Left lung (tissue), 10 donors: Measurements from ENCODE around the gene LTB4R2. TPM values are rescaled to one million over a fixed set of nuclear protein-coding genes. Genes with fewer than 3 reads are reported as not detected.

Experiments
- ATAC-seq: fragments of 200-7000 bp; cut with Tn5 transposase; one replicate; pipeline ENCODE4 v1.9.1; 2020; ENCODE audit warnings: moderate library complexity
- DNase-seq, 4 donors: peaks; one replicate each; pipeline ENCODE4 v3.0.0-alpha.2; 2013 to 2020
- H3K27ac ChIP-seq, 2 donors: fragments of 200-600 bp; sonication (generic) in 1 of 2; one replicate each; pipeline versions ENCODE4 v1.5.0 to v1.8.0; 2020 to 2021
- H3K27me3 ChIP-seq, 2 donors: fragments of 200-600 bp; sonication (generic) in 1 of 2; one replicate each; pipeline versions ENCODE4 v1.5.0 to v1.8.0; 2020 to 2021
- H3K36me3 ChIP-seq, 2 donors: fragments of 200-600 bp; sonication (generic) in 1 of 2; one replicate each; pipeline versions ENCODE4 v1.5.0 to v1.8.0; 2020 to 2021
- H3K4me1 ChIP-seq, 2 donors: fragments of 200-600 bp; one replicate each; pipeline ENCODE4 v1.8.0; 2021
- H3K4me3 ChIP-seq, 2 donors: fragments of 200-600 bp; sonication (generic) in 1 of 2; one replicate each; pipeline versions ENCODE4 v1.5.0 to v1.8.0; 2020 to 2021; ENCODE audit warnings: mild to moderate bottlenecking in 1 of 2
- H3K9me3 ChIP-seq, 2 donors: fragments of 200-600 bp; sonication (generic) in 1 of 2; one replicate each; pipeline versions ENCODE4 v1.5.0 to v1.8.0; 2020 to 2021
- intact Hi-C, 2 donors: fragments of 100-400 bp; cut with DNase I; formaldehyde crosslinking; loops; one replicate each; pipeline versions ENCODE4 v1.11.2 to v1.14.2; 2022
- polyA plus RNA-seq, 6 donors: library from polyadenylated mRNA; unstranded; fragments of 120-200 nt; gene quantifications; one replicate each; pipeline ENCODE4 v1.2.1, GENCODE V29; 2013; ENCODE audit not compliant: insufficient read length in 6 of 6
- total RNA-seq, 2 donors: library from RNA; stranded (reverse); fragmentation: NEBNext Ultra II Directional; extraction: Animal tissue kit (Norgen Biotek cat#: 25700); gene quantifications; one replicate each; pipeline ENCODE4 v1.2.1, GENCODE V29; 2021
- TF ChIP-seq, protein P1 (sequence below), 2 donors: fragments of 200-600 bp; sonication (generic) in 1 of 2; IDR thresholded peaks; one replicate each; pipeline versions ENCODE4 v1.5.0 to v1.8.0; 2021; ENCODE audit warnings: antibody characterized with exemption in 2 of 2
- donor health status: DM: no; HTN: yes; CAD: no.
- donor health status: DM: no; HTN: no; CAD: no.

LTB4R2 gene
- total and polyA plus RNA-seq, 8 donors: 4.0 to 6.3 (median 5.6) TPM

DNA sequence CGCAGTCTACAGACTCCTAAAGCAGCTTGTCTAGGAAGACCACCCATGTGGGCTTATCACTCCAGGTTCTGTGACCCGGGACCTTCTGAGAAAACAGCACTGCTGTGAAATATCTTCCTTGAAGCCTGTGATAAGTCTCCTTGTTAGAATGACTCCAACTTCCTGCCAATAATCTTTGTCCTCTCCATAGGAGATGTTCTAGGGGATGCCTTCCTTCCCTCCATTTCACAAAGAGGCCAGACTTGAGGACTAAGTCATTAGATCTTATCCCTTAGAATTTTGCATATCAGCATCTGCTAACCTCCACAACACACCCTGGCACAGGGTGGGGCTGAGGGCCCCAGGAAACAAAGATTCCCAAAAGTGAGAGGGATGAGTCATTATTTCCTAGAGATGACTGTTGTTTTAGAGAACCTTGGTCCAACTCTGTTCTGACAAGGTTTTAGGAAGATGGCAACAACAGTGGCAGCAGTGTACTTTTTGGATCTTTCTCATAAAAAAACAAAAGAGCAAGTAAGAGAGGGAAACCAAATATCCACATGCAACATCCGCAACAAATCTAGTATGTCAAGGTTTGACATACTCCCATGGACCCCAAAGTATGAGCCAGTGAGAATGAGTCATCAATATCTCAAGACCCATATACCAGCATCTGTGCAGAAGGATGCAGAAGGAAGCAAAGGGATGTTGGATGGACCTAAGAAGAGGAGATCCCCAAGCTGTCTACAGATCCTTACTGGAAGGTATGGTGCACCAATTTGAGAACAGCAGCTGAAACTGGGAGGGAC is 7.4 kb downstream of the LTB4R2 start:
- DNase-seq (no peak), ATAC-seq (no peak)
- no peaks in the 10 kb centered on the region for H3K9me3 ChIP-seq
- intact Hi-C loops: no loop called here
- peaks cover 0 to 37% of the 10 kb centered on the region in 2 donors for H3K27me3 ChIP-seq
- H3K36me3 ChIP-seq: peaks cover 0 to 42% of the 10 kb centered on the region in 2 donors
- TF ChIP-seq, protein P1, sequence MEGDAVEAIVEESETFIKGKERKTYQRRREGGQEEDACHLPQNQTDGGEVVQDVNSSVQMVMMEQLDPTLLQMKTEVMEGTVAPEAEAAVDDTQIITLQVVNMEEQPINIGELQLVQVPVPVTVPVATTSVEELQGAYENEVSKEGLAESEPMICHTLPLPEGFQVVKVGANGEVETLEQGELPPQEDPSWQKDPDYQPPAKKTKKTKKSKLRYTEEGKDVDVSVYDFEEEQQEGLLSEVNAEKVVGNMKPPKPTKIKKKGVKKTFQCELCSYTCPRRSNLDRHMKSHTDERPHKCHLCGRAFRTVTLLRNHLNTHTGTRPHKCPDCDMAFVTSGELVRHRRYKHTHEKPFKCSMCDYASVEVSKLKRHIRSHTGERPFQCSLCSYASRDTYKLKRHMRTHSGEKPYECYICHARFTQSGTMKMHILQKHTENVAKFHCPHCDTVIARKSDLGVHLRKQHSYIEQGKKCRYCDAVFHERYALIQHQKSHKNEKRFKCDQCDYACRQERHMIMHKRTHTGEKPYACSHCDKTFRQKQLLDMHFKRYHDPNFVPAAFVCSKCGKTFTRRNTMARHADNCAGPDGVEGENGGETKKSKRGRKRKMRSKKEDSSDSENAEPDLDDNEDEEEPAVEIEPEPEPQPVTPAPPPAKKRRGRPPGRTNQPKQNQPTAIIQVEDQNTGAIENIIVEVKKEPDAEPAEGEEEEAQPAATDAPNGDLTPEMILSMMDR (IDR thresholded peaks at IDR 0.05): no peak
- H3K4me1 ChIP-seq: peaks cover 19 to 70% of the 10 kb centered on the region in 2 donors
- peak overlapping the region in 1 of 2 donors; percentile 95 for H3K27ac ChIP-seq
- H3K4me3 ChIP-seq: no peak overlapping the region

DNA sequence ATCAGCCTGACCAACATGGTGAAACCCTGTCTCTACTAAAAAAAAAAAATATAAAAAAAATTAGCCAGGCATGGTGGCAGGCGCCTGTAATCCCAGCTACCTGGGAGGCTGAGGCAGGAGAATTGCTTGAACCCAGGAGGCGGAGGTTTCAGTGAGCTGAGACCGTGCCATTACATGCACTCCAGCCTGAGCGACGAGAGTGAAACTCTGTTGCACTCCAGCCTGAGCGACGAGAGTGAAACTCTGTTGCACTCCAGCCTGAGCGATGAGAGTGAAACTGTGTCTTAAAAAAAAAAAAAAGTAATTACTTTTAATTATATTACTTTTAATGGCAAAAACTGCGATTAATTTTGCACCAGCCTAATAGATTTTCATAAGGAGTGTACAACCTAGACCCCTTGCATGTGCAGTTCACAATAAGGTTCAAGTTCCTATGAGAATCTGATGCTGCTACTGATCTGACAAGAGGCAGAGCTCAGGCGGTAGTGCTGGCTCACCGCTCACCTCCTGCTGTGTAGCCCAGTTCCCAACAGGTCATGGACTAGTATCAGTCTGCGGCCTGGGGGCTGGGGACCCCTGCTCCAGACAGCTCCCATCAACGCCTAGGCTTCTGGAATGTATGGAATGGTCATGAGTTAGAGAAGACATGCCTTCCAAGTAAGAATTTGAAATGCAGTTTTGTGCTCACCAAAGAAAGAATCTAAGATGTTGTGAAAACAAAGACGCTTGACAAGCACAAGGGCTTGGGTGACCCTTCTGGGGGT is 11.5 kb downstream of the LTB4R2 start:
- DNase-seq (peak in 1 of 4 donors; percentile 30), ATAC-seq (no peak)
- TF ChIP-seq, protein P1 (IDR thresholded peaks at IDR 0.05): no peak
- intact Hi-C loops: no loop called here
- H3K27ac ChIP-seq: no peak overlapping the region
- H3K4me3 ChIP-seq: no peak overlapping the region
- H3K36me3 ChIP-seq: peaks cover 0 to 44% of the 10 kb centered on the region in 2 donors
- peaks cover 0 to 27% of the 10 kb centered on the region in 2 donors for H3K27me3 ChIP-seq
- H3K4me1 ChIP-seq: peaks cover 6 to 30% of the 10 kb centered on the region in 2 donors
- H3K9me3 ChIP-seq: no peaks in the 10 kb centered on the region

DNA sequence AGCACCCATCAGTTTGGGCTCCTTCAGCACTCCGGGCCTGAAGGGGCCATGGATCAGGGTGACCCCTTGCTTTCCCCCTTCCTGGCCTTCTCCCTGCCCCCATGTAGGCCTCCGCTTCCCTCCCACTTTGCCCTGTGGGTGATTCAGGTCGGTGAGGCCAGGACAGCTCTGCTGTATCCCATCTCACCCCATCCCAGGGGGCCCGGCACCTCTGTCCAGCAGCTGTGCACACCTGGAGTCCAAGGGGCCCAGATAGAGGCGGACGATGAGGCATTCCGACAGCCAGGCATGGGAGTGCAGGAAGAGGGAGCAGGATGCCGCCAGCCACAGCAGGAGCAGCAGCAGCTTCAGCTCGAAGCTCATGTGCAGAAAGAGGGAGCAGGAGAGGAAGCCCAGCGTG is 12.7 kb downstream of the LTB4R2 start:
- Histone ChIP-seq H3K27ac (no peak overlapping the region), H3K4me1 (peaks cover 0 to 28% of the 10 kb centered on the region in 2 donors), H3K4me3 (no peak overlapping the region), H3K9me3 (no peaks in the 10 kb centered on the region), H3K36me3 (peaks cover 0 to 41% of the 10 kb centered on the region in 2 donors), H3K27me3 (peaks cover 0 to 21% of the 10 kb centered on the region in 2 donors)
- intact Hi-C loops: no loop called here
- TF ChIP-seq, protein P1 (IDR thresholded peaks at IDR 0.05): no peak
- DNase-seq (peak in 2 of 4 donors; percentile 27 to 55), ATAC-seq (no peak)

DNA sequence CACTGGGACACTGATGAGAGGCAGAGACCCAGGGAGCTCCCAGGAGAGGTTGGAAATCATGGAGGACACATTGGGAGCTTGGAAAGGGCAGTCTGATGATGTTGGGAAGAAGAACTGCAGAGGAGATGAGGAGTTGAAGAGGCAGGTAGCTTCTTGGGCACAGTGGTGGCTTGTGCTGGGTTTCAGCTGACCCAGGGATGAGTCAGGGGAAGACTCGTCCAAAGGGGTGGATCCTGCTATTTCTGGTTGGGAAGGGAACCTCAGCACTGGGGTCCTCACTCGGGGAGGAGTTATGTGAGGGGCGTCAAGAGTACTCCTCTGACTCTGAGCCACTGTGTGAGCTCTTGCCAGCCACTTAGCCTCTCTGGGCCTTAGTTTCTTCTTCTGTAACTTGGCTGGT is 13.4 kb downstream of the LTB4R2 start:
- no peak for ATAC-seq
- intact Hi-C loops: no loop called here
- Histone ChIP-seq H3K27me3 (peaks cover 0 to 18% of the 10 kb centered on the region in 2 donors), H3K9me3 (no peaks in the 10 kb centered on the region), H3K27ac (no peak overlapping the region), H3K4me3 (no peak overlapping the region), H3K36me3 (peaks cover 0 to 34% of the 10 kb centered on the region in 2 donors), H3K4me1 (peaks cover 0 to 28% of the 10 kb centered on the region in 2 donors)
- DNase-seq: no peak
- TF ChIP-seq, protein P1 (IDR thresholded peaks at IDR 0.05): no peak

DNA sequence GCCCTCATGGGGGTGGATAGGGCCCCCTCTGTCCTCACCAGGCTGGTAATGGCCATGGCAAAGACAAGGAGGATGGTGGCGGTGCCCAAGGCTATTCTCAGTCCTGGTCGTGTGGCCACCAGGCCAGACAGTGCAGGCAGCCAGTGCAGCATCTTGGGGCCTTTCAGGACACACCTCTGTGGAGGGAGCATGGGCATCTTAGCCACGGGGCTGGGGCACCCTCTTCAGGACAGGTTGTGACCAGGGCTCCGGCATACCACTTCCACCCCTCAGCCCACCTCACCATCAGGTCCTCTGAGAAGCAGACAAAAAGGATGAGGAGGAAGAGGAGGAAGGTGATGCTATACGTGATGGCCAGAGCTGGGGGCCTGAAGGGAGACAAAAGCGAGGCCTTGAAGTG is 14.1 kb downstream of the LTB4R2 start:
- H3K4me3 ChIP-seq: no peak overlapping the region
- intact Hi-C loops: no loop called here
- peaks cover 0 to 28% of the 10 kb centered on the region in 2 donors for H3K4me1 ChIP-seq
- H3K9me3 ChIP-seq: no peaks in the 10 kb centered on the region
- H3K27me3 ChIP-seq: peaks cover 0 to 12% of the 10 kb centered on the region in 2 donors
- peaks cover 0 to 31% of the 10 kb centered on the region in 2 donors for H3K36me3 ChIP-seq
- no peak overlapping the region for H3K27ac ChIP-seq
- peak in 1 of 4 donors; percentile 59 for DNase-seq
- TF ChIP-seq, protein P1 (IDR thresholded peaks at IDR 0.05): no peak
- no peak for ATAC-seq
